ENCODE results near the gene SLC66A1. TPM values are rescaled to one million over a fixed set of nuclear protein-coding genes. Genes with fewer than 3 reads are reported as not detected.

Gene SLC66A1
- total and polyA plus RNA-seq, 2 of the 13 experiments (the other 11 are each of a cell fraction or from before 2014, with no cell fraction given): 15.4 to 18.9 TPM

GRCh38 chr1:19327736-19328135 is 15.6 kb downstream of the SLC66A1 start:
- no peak for FAIRE-seq
- intact Hi-C loops (cut with micrococcal nuclease; ENCODE audit: unreplicated experiment): no loop called here
- BruUV-seq (replicated peaks): TSS peak; percentile 33

GRCh38 chr1:19328486-19328885 is 16.4 kb downstream of the SLC66A1 start:
- FAIRE-seq: no peak
- in situ Hi-C loops (cut with HindIII; ENCODE audit: extremely low pct_ligation_motif_present, low pct_unique_long_range_greater_than_20kb): no loop called here
- POLR2A ChIA-PET: no interaction called here
- TF ChIP-seq CBX1 (IDR thresholded peaks at IDR 0.05; ENCODE audit: low read depth) (no peak), RBFOX2 (IDR thresholded peaks at IDR 0.05; ENCODE audit: low read depth, low read length) (0 out of 2 replicates have a peak, but pooled peaks have one; percentile 20), ZFP62 (CRISPR knock-in tag; IDR thresholded peaks at IDR 0.05) (no peak), PAXIP1 (CRISPR knock-in tag; conservative IDR thresholded peaks at IDR 0.05) (no peak), JDP2 (CRISPR knock-in tag; IDR thresholded peaks at IDR 0.05; ENCODE audit: borderline replicate concordance) (no peak), FOSL1 (CRISPR knock-in tag; IDR thresholded peaks at IDR 0.05; ENCODE audit: borderline replicate concordance) (no peak), WIZ (CRISPR knock-in tag; IDR thresholded peaks at IDR 0.05) (no peak)
- TF ChIP-seq, protein P1, sequence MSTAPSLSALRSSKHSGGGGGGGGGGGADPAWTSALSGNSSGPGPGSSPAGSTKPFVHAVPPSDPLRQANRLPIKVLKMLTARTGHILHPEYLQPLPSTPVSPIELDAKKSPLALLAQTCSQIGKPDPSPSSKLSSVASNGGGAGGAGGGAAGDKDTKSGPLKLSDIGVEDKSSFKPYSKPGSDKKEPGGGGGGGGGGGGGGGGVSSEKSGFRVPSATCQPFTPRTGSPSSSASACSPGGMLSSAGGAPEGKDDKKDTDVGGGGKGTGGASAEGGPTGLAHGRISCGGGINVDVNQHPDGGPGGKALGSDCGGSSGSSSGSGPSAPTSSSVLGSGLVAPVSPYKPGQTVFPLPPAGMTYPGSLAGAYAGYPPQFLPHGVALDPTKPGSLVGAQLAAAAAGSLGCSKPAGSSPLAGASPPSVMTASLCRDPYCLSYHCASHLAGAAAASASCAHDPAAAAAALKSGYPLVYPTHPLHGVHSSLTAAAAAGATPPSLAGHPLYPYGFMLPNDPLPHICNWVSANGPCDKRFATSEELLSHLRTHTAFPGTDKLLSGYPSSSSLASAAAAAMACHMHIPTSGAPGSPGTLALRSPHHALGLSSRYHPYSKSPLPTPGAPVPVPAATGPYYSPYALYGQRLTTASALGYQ (CRISPR knock-in tag; IDR thresholded peaks at IDR 0.05): no peak

More at GRCh38 chr1:19327736-19328135, 15.6 kb downstream of the SLC66A1 start:
- Histone ChIP-seq H3K9ac (ENCODE audit: insufficient read depth, low read depth, low read length) (no peak overlapping the region), H2AFZ (ENCODE audit: low read length) (no peak overlapping the region), H3K4me2 (ENCODE audit: low read depth, low read length) (no peak overlapping the region), H4K20me1 (ENCODE audit: insufficient read depth, low read length) (no peaks in the 10 kb centered on the region), H3K27me3 (ENCODE audit: control insufficient read depth in 1 of 2, insufficient read depth in 2 of 2, low read length in 2 of 2) (no peaks in the 10 kb centered on the region), H3K79me2 (ENCODE audit: insufficient read depth, low read length) (no peaks in the 10 kb centered on the region), H3K4me3 (replicated peaks in 1 of 3; ENCODE audit: insufficient read depth in 1 of 3, low read depth in 2 of 3, low read length in 3 of 3) (no peak overlapping the region), H3K36me3 (replicated peaks in 1 of 2; ENCODE audit: control insufficient read depth in 1 of 2, insufficient read depth in 2 of 2, low read length in 2 of 2) (peaks cover 16 to 40% of the 10 kb centered on the region in 2 experiments), H3K9me3 (ENCODE audit: low read length) (no peaks in the 10 kb centered on the region), H3K4me1 (ENCODE audit: insufficient read depth, low read length) (no peaks in the 10 kb centered on the region), H3K27ac (ENCODE audit: extremely low read length, insufficient read depth, low read length) (no peak overlapping the region)
- ChIA-PET POLR2A (no interaction called here), CTCF (ENCODE audit: low intra/inter-chr PET ratio, low total read pairs) (no interaction called here)
- in situ Hi-C loops (cut with HindIII; ENCODE audit: extremely low pct_ligation_motif_present, low pct_unique_long_range_greater_than_20kb): no loop called here
- TF ChIP-seq ZNF768 (CRISPR knock-in tag; IDR thresholded peaks at IDR 0.05) (peak; percentile 94), ZNF441 (CRISPR knock-in tag; IDR thresholded peaks at IDR 0.05; ENCODE audit: borderline replicate concordance) (no peak), ZNF280B (CRISPR knock-in tag; IDR thresholded peaks at IDR 0.05; ENCODE audit: borderline replicate concordance) (no peak), ZNF619 (CRISPR knock-in tag; IDR thresholded peaks at IDR 0.05) (no peak), ATF7-NPFF (CRISPR knock-in tag; IDR thresholded peaks at IDR 0.05; ENCODE audit: low read depth) (no peak), JUND (CRISPR knock-in tag; IDR thresholded peaks at IDR 0.05) (no peak)
- ATAC-seq (no peak), DNase-seq (ENCODE audit: low spot score) (no peak)
- WGBS (ENCODE audit: low lambda C conversion rate): 96% methylated on average over 7 of the region's 9 CpGs

More at GRCh38 chr1:19328486-19328885, 16.4 kb downstream of the SLC66A1 start:
- Histone ChIP-seq H2AFZ (ENCODE audit: low read length) (no peak overlapping the region), H4K20me1 (ENCODE audit: insufficient read depth, low read length) (no peaks in the 10 kb centered on the region), H3K9me3 (ENCODE audit: low read length) (no peaks in the 10 kb centered on the region), H3K9ac (ENCODE audit: insufficient read depth, low read depth, low read length) (no peak overlapping the region), H3K27ac (ENCODE audit: extremely low read length, insufficient read depth, low read length) (no peak overlapping the region), H3K27me3 (ENCODE audit: control insufficient read depth in 1 of 2, insufficient read depth in 2 of 2, low read length in 2 of 2) (no peaks in the 10 kb centered on the region), H3K4me3 (replicated peaks in 1 of 3; ENCODE audit: insufficient read depth in 1 of 3, low read depth in 2 of 3, low read length in 3 of 3) (no peak overlapping the region), H3K4me1 (ENCODE audit: insufficient read depth, low read length) (no peaks in the 10 kb centered on the region), H3K79me2 (ENCODE audit: insufficient read depth, low read length) (no peaks in the 10 kb centered on the region), H3K36me3 (replicated peaks in 1 of 2; ENCODE audit: control insufficient read depth in 1 of 2, insufficient read depth in 2 of 2, low read length in 2 of 2) (peaks cover 16 to 40% of the 10 kb centered on the region in 2 experiments), H3K4me2 (ENCODE audit: low read depth, low read length) (no peak overlapping the region)
- BruUV-seq (replicated peaks): no TSS peak
- DNase-seq (ENCODE audit: low spot score): no peak
- ATAC-seq: no peak; the same call in 2 of the 3 replicates
- intact Hi-C loops (cut with micrococcal nuclease; ENCODE audit: unreplicated experiment): no loop called here
- WGBS (ENCODE audit: low lambda C conversion rate): 95% methylated on average over 7 of the region's 18 CpGs
- CTCF ChIA-PET (ENCODE audit: low intra/inter-chr PET ratio, low total read pairs): no interaction called here

Data from HepG2 (cell line).